Nephron (organoid): ENCODE results near the gene EFCAB8.

Experiments
- H3K27ac Mint-ChIP-seq, 3 experiments: 2 replicates each; pipeline ENCODE4 v1.8.0; 2020; ENCODE audit warnings: mixed read lengths in 3 of 3, mild to moderate bottlenecking in 2 of 3, moderate library complexity in 1 of 3
- H3K27me3 Mint-ChIP-seq: 2 replicates; pipeline ENCODE4 v1.8.0; 2021; ENCODE audit warnings: low read depth, mild to moderate bottlenecking, moderate library complexity, mixed read lengths
- H3K36me3 Mint-ChIP-seq: 2 replicates; pipeline ENCODE4 v1.8.0; 2020; ENCODE audit warnings: low read depth, mixed read lengths
- H3K4me1 Mint-ChIP-seq: 2 replicates; pipeline ENCODE4 v1.8.0; 2020; ENCODE audit warnings: mixed read lengths
- H3K4me3 Mint-ChIP-seq, 3 experiments: 2 replicates each; pipeline ENCODE4 v1.8.0; 2020; ENCODE audit warnings: mild to moderate bottlenecking in 3 of 3, mixed read lengths in 3 of 3, moderate library complexity in 2 of 3
- H3K9me3 Mint-ChIP-seq: 2 replicates; pipeline ENCODE4 v1.8.0; 2020; ENCODE audit warnings: mixed read lengths
- TF ChIP-seq, protein P1 (sequence below), 3 experiments: fragments of 200-600 bp; sonication (generic); IDR thresholded peaks; one replicate each; pipeline ENCODE4 v1.5.0; 2021; ENCODE audit warnings: antibody characterized with exemption in 3 of 3; ENCODE audit not compliant: unreplicated experiment in 3 of 3

Gene EFCAB8

GRCh38 chr20:32925481-32926196, 66.9 kb downstream of the EFCAB8 start:
- peaks cover 21% of the 10 kb centered on the region for H3K27me3 Mint-ChIP-seq
- H3K36me3 Mint-ChIP-seq: no peaks in the 10 kb centered on the region
- H3K4me3 Mint-ChIP-seq: no peak overlapping the region
- no peaks in the 10 kb centered on the region for H3K4me1 Mint-ChIP-seq
- H3K9me3 Mint-ChIP-seq: no peaks in the 10 kb centered on the region
- TF ChIP-seq, protein P1, sequence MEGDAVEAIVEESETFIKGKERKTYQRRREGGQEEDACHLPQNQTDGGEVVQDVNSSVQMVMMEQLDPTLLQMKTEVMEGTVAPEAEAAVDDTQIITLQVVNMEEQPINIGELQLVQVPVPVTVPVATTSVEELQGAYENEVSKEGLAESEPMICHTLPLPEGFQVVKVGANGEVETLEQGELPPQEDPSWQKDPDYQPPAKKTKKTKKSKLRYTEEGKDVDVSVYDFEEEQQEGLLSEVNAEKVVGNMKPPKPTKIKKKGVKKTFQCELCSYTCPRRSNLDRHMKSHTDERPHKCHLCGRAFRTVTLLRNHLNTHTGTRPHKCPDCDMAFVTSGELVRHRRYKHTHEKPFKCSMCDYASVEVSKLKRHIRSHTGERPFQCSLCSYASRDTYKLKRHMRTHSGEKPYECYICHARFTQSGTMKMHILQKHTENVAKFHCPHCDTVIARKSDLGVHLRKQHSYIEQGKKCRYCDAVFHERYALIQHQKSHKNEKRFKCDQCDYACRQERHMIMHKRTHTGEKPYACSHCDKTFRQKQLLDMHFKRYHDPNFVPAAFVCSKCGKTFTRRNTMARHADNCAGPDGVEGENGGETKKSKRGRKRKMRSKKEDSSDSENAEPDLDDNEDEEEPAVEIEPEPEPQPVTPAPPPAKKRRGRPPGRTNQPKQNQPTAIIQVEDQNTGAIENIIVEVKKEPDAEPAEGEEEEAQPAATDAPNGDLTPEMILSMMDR (IDR thresholded peaks at IDR 0.05; ENCODE audit: unreplicated experiment in 3 of 3): no peak
- H3K27ac Mint-ChIP-seq: no peak overlapping the region

DNA sequence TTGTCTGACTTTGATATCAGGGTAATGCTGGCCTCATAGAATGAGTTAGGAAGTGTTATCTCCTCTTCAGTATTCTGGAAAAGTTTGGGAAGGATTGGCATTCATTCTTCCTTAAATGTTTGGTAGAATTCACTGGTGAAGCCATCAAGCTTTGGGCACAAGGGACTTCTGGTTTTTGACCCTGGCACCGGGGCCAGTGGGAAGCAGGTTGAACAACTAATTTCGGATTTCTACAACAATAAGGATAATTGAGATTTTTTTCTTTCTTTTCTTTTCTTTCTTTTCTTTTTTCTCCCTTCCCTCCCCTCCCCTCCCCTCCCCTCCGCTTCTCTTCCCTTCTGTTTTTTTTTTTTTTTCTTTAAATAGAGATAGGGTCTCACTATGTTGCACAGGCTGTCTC, 70.4 kb downstream of the EFCAB8 start:
- Mint-ChIP-seq H3K9me3 (no peaks in the 10 kb centered on the region), H3K4me3 (no peak overlapping the region), H3K27ac (no peak overlapping the region), H3K36me3 (no peaks in the 10 kb centered on the region), H3K4me1 (no peaks in the 10 kb centered on the region), H3K27me3 (peaks cover 21% of the 10 kb centered on the region)
- TF ChIP-seq, protein P1 (IDR thresholded peaks at IDR 0.05; ENCODE audit: unreplicated experiment in 3 of 3): no peak

GRCh38 chr20:32930181-32930580, 71.5 kb downstream of the EFCAB8 start:
- Mint-ChIP-seq H3K36me3 (no peaks in the 10 kb centered on the region), H3K9me3 (peaks cover 2% of the 10 kb centered on the region), H3K27ac (no peak overlapping the region), H3K4me3 (no peak overlapping the region), H3K27me3 (peaks cover 21% of the 10 kb centered on the region), H3K4me1 (no peaks in the 10 kb centered on the region)
- TF ChIP-seq, protein P1 (IDR thresholded peaks at IDR 0.05; ENCODE audit: unreplicated experiment in 3 of 3): no peak

DNA sequence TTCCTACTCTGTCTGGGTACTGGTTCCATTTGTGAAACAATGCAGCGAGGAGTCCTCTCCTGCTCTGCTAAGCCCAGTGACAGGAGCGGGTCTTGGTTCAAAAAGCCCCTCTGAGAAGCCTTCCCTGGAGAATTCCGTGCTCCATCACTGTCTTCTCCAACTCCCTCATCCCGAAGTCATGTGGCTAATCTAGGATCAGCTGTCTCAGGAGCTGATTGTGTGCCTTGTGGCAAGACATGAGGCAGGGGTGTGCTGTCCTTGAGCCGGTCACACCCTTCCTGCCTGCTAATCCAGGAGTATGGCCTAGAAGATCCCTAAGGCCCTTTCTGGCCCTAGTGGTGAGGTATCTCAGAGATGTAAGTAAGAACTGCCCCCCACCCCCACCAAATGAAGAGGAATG, 72.0 kb downstream of the EFCAB8 start:
- Mint-ChIP-seq H3K27me3 (peaks cover 17% of the 10 kb centered on the region), H3K27ac (no peak overlapping the region), H3K4me1 (no peaks in the 10 kb centered on the region), H3K36me3 (no peaks in the 10 kb centered on the region), H3K4me3 (no peak overlapping the region), H3K9me3 (peaks cover 2% of the 10 kb centered on the region)
- TF ChIP-seq, protein P1 (IDR thresholded peaks at IDR 0.05; ENCODE audit: unreplicated experiment in 3 of 3): no peak

GRCh38 chr20:32934580-32934979, 75.9 kb downstream of the EFCAB8 start:
- peaks cover 8% of the 10 kb centered on the region for H3K27me3 Mint-ChIP-seq
- no peak overlapping the region for H3K27ac Mint-ChIP-seq
- TF ChIP-seq, protein P1 (IDR thresholded peaks at IDR 0.05; ENCODE audit: unreplicated experiment in 3 of 3): no peak
- H3K36me3 Mint-ChIP-seq: no peaks in the 10 kb centered on the region
- H3K9me3 Mint-ChIP-seq: peaks cover 2% of the 10 kb centered on the region
- no peaks in the 10 kb centered on the region for H3K4me1 Mint-ChIP-seq
- no peak overlapping the region for H3K4me3 Mint-ChIP-seq
